K562 (cell line): ENCODE results near the gene C14orf180. TPM values are rescaled to one million over a fixed set of nuclear protein-coding genes. Genes with fewer than 3 reads are reported as not detected.

Source experiments
- ATAC-seq: fragments of 200-7000 bp; cut with Tn5 transposase; 3 replicates; pipeline ENCODE4 v1.9.1; 2020; ENCODE audit warnings: moderate library complexity
- BruUV-seq: library from RNA; stranded (reverse); fragments of 400-500 nt; replicated peaks from 2 replicates; lab custom pipeline; 2021; lab: Mats Ljungman, UMichigan
- CTCF ChIA-PET: fragments of 300-600 bp; formaldehyde crosslinking; extraction: SDS; loops from one replicate; lab custom pipeline; 2021; ENCODE audit warnings: low intra/inter-chr PET ratio; lab: Yijun Ruan, JAX
- POLR2A ChIA-PET: fragments of 300-600, 350-650 bp; sonication (Branson Sonifier 250); formaldehyde crosslinking; extraction: SDS; loops from one replicate; lab custom pipeline; 2021; ENCODE audit warnings: antibody characterized with exemption, inconsistent platforms; lab: Yijun Ruan, JAX
- DNase-seq, 4 experiments: peaks; one replicate each; pipeline versions ENCODE4 v3.0.0 to v3.0.0-alpha.2; 2011 to 2018; ENCODE audit warnings: low spot score in 3 of 4, mixed read lengths in 3 of 4; ENCODE audit errors: extremely low read depth in 1 of 4
- FAIRE-seq: peaks from 2 replicates; lab custom pipeline; 2011; peaks lifted over from hg19 to GRCh38; lab: Jason Lieb, UNC
- H2AFZ ChIP-seq: 2 replicates; pipeline ENCODE4 v1.6.0; 2011; ENCODE audit warnings: low read depth, low read length, control low read depth, inconsistent platforms
- H3K27ac ChIP-seq: fragments of 200-600 bp; 3 replicates; pipeline ENCODE4 v1.8.0; 2011; ENCODE audit warnings: low read depth, mild to moderate bottlenecking, control low read depth, inconsistent platforms, low read length, moderate library complexity, mixed read lengths; ENCODE audit errors: extremely low read depth
- H3K27me3 ChIP-seq, 2 experiments: fragments of 300-600 bp in 1 of 2; 2 replicates in 1 of 2; 3 replicates in 1 of 2; pipeline versions ENCODE4 v1.6.0 to v1.8.0; 2011; ENCODE audit warnings: inconsistent platforms in 2 of 2, low read length in 2 of 2, mild to moderate bottlenecking in 1 of 2, mixed read lengths in 1 of 2, moderate library complexity in 1 of 2; ENCODE audit not compliant: control insufficient read depth in 2 of 2, insufficient read depth in 2 of 2
- H3K36me3 ChIP-seq: fragments of 300-600 bp; 3 replicates; pipeline ENCODE4 v1.8.0; 2011; ENCODE audit warnings: mild to moderate bottlenecking, low read length, inconsistent platforms; ENCODE audit not compliant: control insufficient read depth, insufficient read depth
- H3K4me1 ChIP-seq, 2 experiments: fragments of 200-600 bp in 1 of 2; replicated peaks in 1 of 2; 2 replicates in 1 of 2; 3 replicates in 1 of 2; pipeline versions ENCODE4 v1.5.1 to v1.8.0; 2011; ENCODE audit warnings: inconsistent platforms in 2 of 2, low read length in 2 of 2, mild to moderate bottlenecking in 1 of 2, mixed read lengths in 1 of 2, moderate library complexity in 1 of 2; ENCODE audit not compliant: control insufficient read depth in 2 of 2, insufficient read depth in 2 of 2
- H3K4me2 ChIP-seq: 2 replicates; pipeline ENCODE4 v1.6.1; 2011; ENCODE audit warnings: low read length, control low read depth, inconsistent platforms, mixed read lengths; ENCODE audit not compliant: insufficient read depth
- H3K4me3 ChIP-seq: fragments of 200-600 bp; sonication (generic), shearing (Covaris generic); 2 replicates; pipeline ENCODE4 v1.5.1; 2016; ENCODE audit warnings: control low read depth, inconsistent platforms
- H3K79me2 ChIP-seq: fragments of 200-600 bp; 3 replicates; pipeline ENCODE4 v1.8.0; 2011; ENCODE audit warnings: low read length, inconsistent platforms; ENCODE audit not compliant: control insufficient read depth, insufficient read depth
- H3K9ac ChIP-seq, 2 experiments: 2 replicates each; pipeline versions ENCODE4 v1.6.0 to v1.6.1; 2011; ENCODE audit warnings: low read depth in 2 of 2, low read length in 2 of 2, control low read depth in 1 of 2, inconsistent platforms in 1 of 2, mild to moderate bottlenecking in 1 of 2, mixed read lengths in 1 of 2; ENCODE audit not compliant: insufficient read depth in 1 of 2
- H3K9me1 ChIP-seq: one replicate; pipeline ENCODE4 v1.6.0; 2011; ENCODE audit warnings: inconsistent platforms, mild to moderate bottlenecking, low read length, moderate library complexity; ENCODE audit not compliant: control insufficient read depth, insufficient read depth
- H3K9me3 ChIP-seq: replicated peaks from 2 replicates; pipeline ENCODE4 v1.5.1; 2011; ENCODE audit warnings: low read depth, low read length, inconsistent platforms; ENCODE audit not compliant: control insufficient read depth, insufficient read depth
- H4K20me1 ChIP-seq: replicated peaks from 2 replicates; pipeline ENCODE4 v1.6.1; 2011; ENCODE audit warnings: low read length, inconsistent platforms, mixed read lengths; ENCODE audit not compliant: control insufficient read depth, insufficient read depth
- CREB3 ChIP-seq: fragments of 450-650 bp; conservative IDR thresholded peaks from 2 replicates; pipeline ENCODE4 v1.6.1; 2016; ENCODE audit warnings: missing genetic modification characterization, low read depth, mild to moderate bottlenecking, missing compliant biosample characterization, moderate library complexity
- CTCFL ChIP-seq: IDR thresholded peaks from 2 replicates; pipeline ENCODE4 v1.6.1; 2011; ENCODE audit warnings: borderline replicate concordance, low read depth, mild to moderate bottlenecking, moderate library complexity, low read length; ENCODE audit not compliant: insufficient read depth, poor library complexity, severe bottlenecking
- MCM5 ChIP-seq: fragments of 450-650 bp; IDR thresholded peaks from 2 replicates; pipeline ENCODE4 v1.6.1; 2016; ENCODE audit warnings: low read depth
- MTA1 ChIP-seq: fragments of 450-650 bp; IDR thresholded peaks from 2 replicates; pipeline ENCODE4 v1.6.1; 2017; ENCODE audit warnings: borderline replicate concordance
- RBM15 ChIP-seq: fragments of 200-400 bp; formaldehyde crosslinking; IDR thresholded peaks from 2 replicates; pipeline ENCODE4 v1.6.1; 2018; ENCODE audit warnings: mild to moderate bottlenecking, low read length, moderate library complexity; ENCODE audit not compliant: insufficient read depth
- SP2 ChIP-seq: IDR thresholded peaks from 2 replicates; pipeline ENCODE4 v1.6.1; 2011; ENCODE audit warnings: mild to moderate bottlenecking, low read depth, low read length, moderate library complexity; ENCODE audit not compliant: poor library complexity, severe bottlenecking; ENCODE audit errors: extremely low read depth
- TCF7L2 ChIP-seq: fragments of 150-350 bp; IDR thresholded peaks from 2 replicates; pipeline ENCODE4 v1.6.1; 2016; ENCODE audit warnings: low read depth, mild to moderate bottlenecking, low read length, moderate library complexity
- ZNF316 ChIP-seq: fragments of 450-650 bp; IDR thresholded peaks from 2 replicates; pipeline ENCODE4 v1.6.1; 2016
- WGBS: fragments of 100-300 bp; shearing (Covaris generic); methylation state at CpG from one replicate; pipeline ENCODE4 v1.1.6; 2016; ENCODE audit warnings: low coverage, mixed read lengths; ENCODE audit not compliant: insufficient coverage; ENCODE audit errors: missing lambda C conversion rate; 5-methylcytosine and 5-hydroxymethylcytosine counted together
- in situ Hi-C: fragments of 300-500 bp; cut with MboI; formaldehyde crosslinking; loops from 4 replicates; pipeline ENCODE4 v1.15.0; 2018; ENCODE audit warnings: inconsistent platforms, mixed read lengths
- intact Hi-C: fragments of 100-400 bp; cut with micrococcal nuclease; formaldehyde crosslinking; loops from 2 replicates; pipeline ENCODE4 v1.14.2; 2022
- polyA plus RNA-seq, 8 experiments: library from polyadenylated mRNA; depleted of rRNA in 4 of 8; stranded (reverse) in 5 of 8; unstranded in 3 of 8; fragments of >200 nt; fragmentation: Nextera tagmentation in 2 of 8; fragmentation: Illumina TruSeq in 1 of 8; extraction: Ambion mirVana in 2 of 8; extraction: Trizol in 1 of 8; gene quantifications; 2 replicates each; pipeline versions ENCODE4 v1.2.1 to v1.2.3, GENCODE V29; 2011 to 2014; ENCODE audit warnings: inconsistent platforms in 1 of 8, missing spikeins in 1 of 8
- total RNA-seq, 7 experiments: library from RNA; depleted of rRNA in 6 of 7; stranded (reverse); fragments of >200 nt in 6 of 7; fragmentation: Illumina TruSeq in 2 of 7; extraction: Trizol in 2 of 7; gene quantifications; 2 replicates each; pipeline versions ENCODE4 v1.2.1 to v1.2.3, GENCODE V29; 2011 to 2021; ENCODE audit warnings: low replicate concordance in 1 of 7

C14orf180 gene
- total and polyA plus RNA-seq, 9 of the 15 experiments (the other 6 are each of a cell fraction or from before 2014, with no cell fraction given) = not detected

- CTCF ChIA-PET = no interaction called here
- Histone ChIP-seq H3K9ac (no peak overlapping the region), H3K9me1 (no peaks in the 10 kb centered on the region), H3K27ac (no peak overlapping the region), H3K4me2 (no peak overlapping the region), H2AFZ (no peak overlapping the region), H3K4me1 (no peaks in the 10 kb centered on the region), H4K20me1 (no peaks in the 10 kb centered on the region), H3K79me2 (no peaks in the 10 kb centered on the region), H3K4me3 (no peak overlapping the region)
- no peak for FAIRE-seq
- no peak for ATAC-seq
- POLR2A ChIA-PET = interaction anchor here (0.5 kb wide), 1 partner anchor 9 kb away, joined by 4 read pairs; no protein-coding TSS in a partner anchor
- intact Hi-C loops (no loop called here), in situ Hi-C loops (no loop called here)
- WGBS = 0% methylated on average over 1 of the region's 13 CpGs
- no TSS peak for BruUV-seq
- no peak for DNase-seq
- TF ChIP-seq TCF7L2 (no peak), MTA1 (no peak), MCM5 (no peak), SP2 (no peak), CTCFL (no peak), CREB3 (tag) (no peak), ZNF316 (no peak), RBM15 (no peak)
- TF ChIP-seq, all 486 proteins: peak for 0
- Histone ChIP-seq H3K36me3 (no peaks in the 10 kb centered on the region), H3K27me3 (peaks cover 0 to 26% of the 10 kb centered on the region in 2 experiments; a peak in 2 of 5 replicates), H3K9me3 (no peaks in the 10 kb centered on the region)
These were observed 23.1 kb upstream of the C14orf180 start for GRCh38 chr14:104556256-104557021.
